Skin of body (tissue), 2 donors: ENCODE data around the gene NR2F2. TPM values are rescaled to one million over a fixed set of nuclear protein-coding genes. Genes with fewer than 3 reads are reported as not detected.
"Not testable (repeated sequence)": the region's sequence is repeated elsewhere in the genome, so short reads cannot be mapped to it uniquely, and the experiment has no call there.

Experiments
- DNase-seq: peaks from one replicate; lab custom pipeline; 2025; lab: John Stamatoyannopoulos, UW
- total RNA-seq: library from RNA; depleted of rRNA; stranded (reverse); fragments of >200 nt; gene quantifications from one replicate; pipeline ENCODE4 v1.2.3, GENCODE V29; 2014

NR2F2 gene
- total RNA-seq, 1 donor from 2014 or later = 7.8 TPM

DNA sequence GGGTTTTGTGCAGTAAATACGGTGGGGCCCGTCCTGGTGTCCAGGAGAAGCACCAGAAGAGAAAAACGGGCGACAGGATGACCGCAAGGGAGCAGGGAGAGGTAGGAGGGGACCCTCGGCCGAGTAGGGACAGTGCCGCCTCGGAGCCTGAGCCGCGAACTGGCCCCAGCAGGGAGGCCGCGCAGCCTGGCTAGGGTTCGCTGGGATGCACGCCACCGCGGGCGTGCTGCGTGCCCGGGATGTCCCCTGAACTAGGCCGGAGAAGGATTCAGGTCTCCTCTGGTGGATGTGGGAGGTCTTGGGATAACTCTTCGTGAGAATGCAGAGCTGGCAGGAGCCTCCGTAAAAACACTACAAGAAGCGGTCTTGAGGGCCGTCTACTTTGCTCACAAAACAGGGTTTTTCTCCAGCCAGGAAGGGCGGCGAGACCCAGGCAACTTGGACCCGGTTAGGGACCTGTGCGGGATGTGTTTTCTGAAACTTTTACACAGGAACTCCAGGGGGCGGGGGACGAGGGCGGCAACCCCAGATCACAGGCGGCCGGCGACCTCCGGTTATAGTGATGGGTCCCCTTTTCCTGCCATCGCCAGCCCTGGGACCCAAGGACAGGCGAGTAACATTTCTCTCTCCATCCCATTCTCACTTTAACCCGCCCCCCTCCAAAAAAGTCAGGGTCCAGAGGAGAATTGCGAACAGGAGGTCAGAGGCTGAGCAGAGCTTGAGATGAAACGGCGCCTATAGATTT is 35.5 kb downstream of the NR2F2 start:
- DNase-seq = no peak

DNA sequence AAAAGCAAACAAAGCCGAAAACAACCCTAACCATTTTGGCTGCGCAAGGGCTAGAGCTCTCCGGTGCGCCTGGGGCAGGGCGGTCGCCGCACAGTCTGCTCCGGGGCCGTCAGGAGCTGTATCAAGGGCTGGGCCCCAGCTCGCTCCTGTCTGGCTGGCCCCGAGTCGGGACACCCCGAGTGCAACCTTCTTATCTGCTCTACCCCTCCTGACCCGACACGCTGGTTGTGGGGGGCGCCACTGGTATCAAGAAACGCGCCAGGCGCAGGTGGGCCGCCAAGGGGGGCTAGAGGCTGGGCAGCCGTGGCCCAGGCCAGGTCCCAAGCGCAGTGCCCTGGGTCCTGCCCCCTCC is 36.0 kb downstream of the NR2F2 start:
- DNase-seq = no peak

DNA sequence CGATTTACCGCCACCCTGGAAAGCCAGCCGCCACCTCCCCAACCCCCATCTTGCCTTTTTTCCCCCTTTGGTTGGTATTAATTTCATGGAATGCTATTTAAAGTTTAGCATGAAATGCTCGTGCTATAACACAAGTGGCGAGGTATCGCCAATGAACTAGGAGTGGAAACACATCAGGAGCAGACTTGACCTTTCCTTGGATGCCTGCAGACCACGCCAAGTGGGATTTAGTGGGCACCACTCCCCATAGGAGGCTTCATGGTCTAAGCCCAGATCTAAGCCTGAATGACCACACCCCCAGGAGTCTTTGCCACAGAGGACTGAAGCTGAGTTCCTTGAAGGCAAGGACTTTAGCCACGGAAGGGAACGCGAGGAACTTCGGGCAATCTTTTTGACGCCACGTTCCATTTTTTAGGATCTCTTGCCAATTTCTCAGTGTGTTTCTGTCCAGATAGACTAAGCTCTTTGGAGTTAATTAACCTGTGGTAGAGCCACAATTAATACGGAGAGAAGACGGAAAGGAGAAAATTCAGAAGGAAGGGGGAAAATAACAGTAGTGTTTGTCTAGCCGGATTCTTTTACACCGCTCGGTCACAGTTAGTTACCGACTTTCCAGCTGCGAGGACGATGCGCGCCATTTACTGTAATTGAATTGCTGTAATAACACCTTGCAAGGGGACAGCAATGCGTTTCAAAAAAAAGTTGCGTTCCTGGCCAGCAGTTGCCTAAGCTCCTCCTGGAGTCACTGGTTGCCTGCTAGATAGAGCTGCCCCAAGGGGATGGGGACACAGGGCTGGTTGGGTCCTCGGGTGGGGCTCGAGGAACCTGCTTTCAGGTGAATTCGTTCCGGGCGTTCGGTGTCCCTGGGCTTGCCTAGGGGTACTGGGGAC is 37.1 kb downstream of the NR2F2 start:
- no peak for DNase-seq

DNA sequence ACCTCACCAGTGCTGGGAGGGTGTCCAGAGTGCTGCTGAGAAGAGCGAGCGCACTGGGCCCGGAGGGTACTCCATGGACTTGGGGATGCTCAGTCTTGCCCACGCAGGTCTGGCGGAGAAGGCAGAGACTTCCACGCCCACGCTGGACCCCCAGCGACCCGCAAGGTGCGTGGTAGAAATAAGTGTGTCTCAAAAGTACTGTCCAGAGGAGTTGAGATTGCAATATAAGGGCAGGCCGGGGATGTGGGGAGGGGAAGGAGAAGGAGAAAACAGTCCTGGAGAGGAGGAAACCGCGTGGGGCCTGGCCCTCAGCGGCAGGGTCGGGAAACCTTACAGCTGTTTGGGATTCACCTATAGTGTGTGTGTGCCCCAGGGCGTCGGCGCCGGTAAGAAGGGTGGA is 38.9 kb downstream of the NR2F2 start:
- DNase-seq = no peak

DNA sequence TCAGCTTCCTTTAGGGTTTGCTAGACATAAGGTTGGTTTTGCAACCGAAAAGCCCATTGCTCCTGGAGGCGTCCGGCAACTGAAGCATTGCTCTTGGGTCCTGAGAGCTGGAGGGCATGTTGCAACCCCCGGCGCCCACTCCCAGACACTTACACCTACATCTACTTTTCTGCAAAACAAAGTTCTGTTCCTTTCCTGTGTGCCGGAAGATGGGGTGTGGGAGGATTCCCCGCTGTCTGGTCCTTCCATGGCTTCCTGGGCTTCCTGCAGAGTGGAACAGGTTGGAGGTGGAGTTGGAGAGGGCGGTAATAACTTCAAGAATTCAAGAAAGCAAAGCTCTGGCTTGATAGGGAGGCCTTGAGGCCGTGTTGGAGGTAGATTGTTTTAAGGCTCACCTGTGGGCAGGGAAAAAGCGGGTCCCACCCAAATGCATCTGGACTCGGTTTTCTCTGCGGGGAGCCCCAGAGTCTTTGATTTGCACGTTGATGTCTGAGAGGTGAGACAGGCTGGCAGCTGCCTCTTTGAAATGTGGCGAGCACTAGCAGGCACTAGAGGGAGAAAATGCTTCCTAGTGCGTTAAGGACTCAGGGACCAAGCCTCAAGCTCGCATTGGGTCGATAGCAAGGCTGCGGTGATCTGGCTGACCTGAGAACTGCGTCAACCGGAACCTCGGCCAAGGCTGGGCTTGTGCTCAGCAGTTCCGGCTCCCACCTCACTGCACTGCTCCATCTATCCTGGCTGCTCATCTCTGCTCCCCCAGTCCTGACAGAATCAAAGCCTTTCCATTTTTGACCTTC is 39.5 kb downstream of the NR2F2 start:
- no peak for DNase-seq

DNA sequence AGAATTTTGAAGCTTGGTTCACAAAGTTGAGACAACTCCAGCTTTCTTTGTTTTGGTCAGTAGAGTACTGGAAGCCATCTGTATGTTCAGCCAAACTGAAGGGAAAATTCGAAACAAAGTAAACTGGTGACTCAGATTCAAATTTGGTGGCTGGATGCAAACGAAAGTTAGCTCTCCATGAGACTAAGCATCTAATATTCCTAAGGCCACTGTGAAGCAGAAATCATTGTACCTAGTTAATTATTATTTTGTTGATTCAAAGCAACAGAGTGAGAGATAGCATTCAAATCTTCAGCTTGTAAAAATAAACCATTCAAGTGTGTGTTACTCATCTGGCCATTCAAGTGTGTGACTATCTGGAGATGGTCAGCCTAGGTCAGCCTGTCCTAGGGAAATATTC is 42.1 kb downstream of the NR2F2 start:
- no peak for DNase-seq

DNA sequence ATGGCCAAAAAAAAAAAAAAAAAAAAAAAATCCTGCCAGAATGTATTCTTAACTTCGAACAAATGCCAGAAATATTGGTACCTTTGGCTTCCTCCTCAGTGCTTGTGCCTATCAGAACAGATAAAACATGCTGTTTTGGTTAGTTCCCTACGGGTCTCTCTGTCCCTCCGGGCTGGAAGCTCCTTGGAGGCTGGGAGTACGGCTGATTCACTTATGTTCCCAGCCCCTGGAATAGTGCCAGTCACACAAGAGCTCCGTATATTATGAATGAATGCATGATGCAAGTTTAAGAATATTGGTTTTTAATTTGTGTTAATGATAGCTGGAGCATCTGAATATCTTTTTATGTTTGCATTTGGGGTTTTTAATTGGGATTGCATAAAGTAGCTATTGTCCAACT is 44.0 kb downstream of the NR2F2 start:
- DNase-seq = no peak

DNA sequence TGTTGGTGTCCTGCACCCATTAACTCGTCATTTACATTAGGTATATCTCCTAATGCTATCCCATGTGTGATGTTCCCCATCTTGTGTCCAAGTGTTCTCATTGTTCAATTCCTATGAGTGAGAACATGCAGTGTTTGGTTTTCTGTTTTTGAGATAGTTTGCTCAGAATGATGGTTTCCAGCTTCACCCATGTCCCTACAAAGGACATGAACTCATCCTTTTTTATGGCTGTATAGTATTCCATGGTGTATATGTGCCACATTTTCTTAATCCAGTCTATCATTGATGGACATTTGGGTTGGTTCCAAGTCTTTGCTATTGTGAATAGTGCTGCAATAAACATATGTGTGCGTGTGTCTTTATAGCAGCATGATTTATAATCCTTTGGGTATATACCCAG is 49.1 kb downstream of the NR2F2 start:
- not testable (repeated sequence) for DNase-seq

DNA sequence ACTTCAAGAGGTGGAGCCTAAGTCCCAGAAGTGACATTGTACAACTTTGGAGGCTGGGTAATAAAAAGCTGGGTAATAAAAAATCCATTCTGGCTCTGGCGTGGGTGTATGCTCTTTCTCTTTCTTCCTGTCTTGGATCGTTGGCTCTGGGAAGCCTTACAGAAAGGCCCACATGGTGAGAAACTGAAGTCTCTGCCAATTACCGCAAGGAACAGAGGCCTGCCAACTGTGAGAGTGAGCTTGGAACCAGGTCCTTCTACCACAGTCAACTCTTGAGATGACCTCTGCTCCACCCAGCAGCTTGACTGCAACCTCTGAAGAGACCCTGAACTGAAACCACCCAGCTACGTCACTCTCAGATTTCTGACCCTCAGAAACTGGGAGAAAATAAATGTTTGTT is 51.0 kb downstream of the NR2F2 start:
- no peak for DNase-seq

DNA sequence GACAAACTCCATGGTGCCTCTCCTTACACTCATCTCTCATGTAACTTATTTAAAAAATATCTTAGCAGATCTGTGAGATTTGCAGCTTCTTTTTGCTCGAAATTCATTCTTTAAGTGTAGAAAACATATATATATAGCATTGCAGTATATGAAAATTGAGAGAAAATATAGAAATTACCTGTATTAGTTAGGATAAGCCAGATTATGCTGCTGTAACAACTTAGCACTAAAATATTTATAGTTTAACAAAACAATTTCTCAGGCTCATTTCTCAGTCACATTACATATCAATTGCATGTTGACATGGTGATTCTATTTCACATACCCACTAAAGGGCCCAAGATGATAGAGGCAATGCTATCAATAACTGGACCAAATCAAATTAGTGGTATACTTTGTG is 54.7 kb downstream of the NR2F2 start:
- no peak for DNase-seq

DNA sequence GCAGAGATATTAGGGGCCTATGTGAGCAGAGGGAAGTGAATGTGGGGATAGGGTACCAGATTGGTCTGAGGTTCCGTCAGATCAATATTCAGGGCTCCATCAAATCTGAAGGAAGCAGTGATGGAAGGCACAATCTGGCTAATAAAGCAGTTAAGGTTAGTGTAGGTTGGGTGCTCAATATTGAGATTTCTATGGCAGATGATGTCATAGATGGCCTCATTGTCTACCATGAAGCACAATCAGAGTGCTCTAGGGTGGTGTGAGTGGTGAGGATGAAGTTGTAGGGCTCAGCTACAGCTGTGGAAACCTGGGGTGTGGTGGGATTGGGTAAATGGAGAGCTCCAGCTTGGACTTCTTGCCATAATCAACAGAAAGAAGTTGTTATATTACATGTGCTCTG is 58.2 kb downstream of the NR2F2 start:
- DNase-seq = no peak
